HepG2 (cell line): ENCODE data around the gene RFTN1. TPM values are rescaled to one million over a fixed set of nuclear protein-coding genes. Genes with fewer than 3 reads are reported as not detected.

Source experiments
- ATAC-seq: fragments of 200-7000 bp; cut with Tn5 transposase; 3 replicates; pipeline ENCODE4 v1.9.1; 2020; ENCODE audit warnings: mild to moderate bottlenecking, moderate library complexity
- BruUV-seq: library from RNA; stranded (reverse); fragments of 400-500 nt; replicated peaks from 2 replicates; lab custom pipeline; 2021; lab: Mats Ljungman, UMichigan
- CTCF ChIA-PET: fragments of 300-600 bp; formaldehyde crosslinking; extraction: SDS; loops from one replicate; lab custom pipeline; 2021; ENCODE audit warnings: low total read pairs, inconsistent platforms, low intra/inter-chr PET ratio; lab: Yijun Ruan, JAX
- POLR2A ChIA-PET: fragments of 350-600 bp; sonication (Branson Sonifier 250); formaldehyde crosslinking; loops from one replicate; lab custom pipeline; 2020; ENCODE audit warnings: antibody characterized with exemption, inconsistent platforms; lab: Yijun Ruan, JAX
- DNase-seq: peaks from one replicate; pipeline ENCODE4 v3.0.0-alpha.2; 2015; ENCODE audit warnings: low spot score
- FAIRE-seq: peaks from 3 replicates; lab custom pipeline; 2011; peaks lifted over from hg19 to GRCh38; lab: Jason Lieb, UNC
- H2AFZ ChIP-seq: one replicate; pipeline ENCODE4 v1.6.1; 2011; ENCODE audit warnings: low read length, inconsistent platforms
- H3K27ac ChIP-seq: fragments of 300-600 bp; 3 replicates; pipeline ENCODE4 v1.8.0; 2011; ENCODE audit warnings: mixed run types, mild to moderate bottlenecking, mixed read lengths, low read length, inconsistent platforms; ENCODE audit not compliant: insufficient read depth; ENCODE audit errors: extremely low read length
- H3K27me3 ChIP-seq, 2 experiments: fragments of 200-600 bp in 1 of 2; 2 replicates in 1 of 2; 3 replicates in 1 of 2; pipeline versions ENCODE4 v1.6.0 to v1.8.0; 2011; ENCODE audit warnings: low read length in 2 of 2, mild to moderate bottlenecking in 2 of 2, moderate library complexity in 2 of 2, inconsistent platforms in 1 of 2; ENCODE audit not compliant: insufficient read depth in 2 of 2, control insufficient read depth in 1 of 2
- H3K36me3 ChIP-seq, 2 experiments: fragments of 200-600 bp in 1 of 2; replicated peaks in 1 of 2; 2 replicates in 1 of 2; 3 replicates in 1 of 2; pipeline versions ENCODE4 v1.5.1 to v1.8.0; 2011; ENCODE audit warnings: low read length in 2 of 2, inconsistent platforms in 1 of 2; ENCODE audit not compliant: insufficient read depth in 2 of 2, control insufficient read depth in 1 of 2
- H3K4me1 ChIP-seq: 2 replicates; pipeline ENCODE4 v1.5.1; 2012; ENCODE audit warnings: low read length, inconsistent platforms; ENCODE audit not compliant: insufficient read depth
- H3K4me2 ChIP-seq: 2 replicates; pipeline ENCODE4 v1.6.0; 2011; ENCODE audit warnings: low read depth, low read length, inconsistent platforms
- H3K4me3 ChIP-seq, 3 experiments: fragments of 200-600 bp in 1 of 3; sonication (generic), shearing (Covaris generic) in 1 of 3; replicated peaks in 1 of 3; 2 replicates each; pipeline ENCODE4 v1.5.1; 2011 to 2016; ENCODE audit warnings: low read length in 3 of 3, inconsistent platforms in 2 of 3, low read depth in 2 of 3, mild to moderate bottlenecking in 2 of 3, control low read depth in 1 of 3, mixed read lengths in 1 of 3; ENCODE audit not compliant: insufficient read depth in 1 of 3
- H3K79me2 ChIP-seq: one replicate; pipeline ENCODE4 v1.6.1; 2011; ENCODE audit warnings: low read length, inconsistent platforms; ENCODE audit not compliant: insufficient read depth
- H3K9ac ChIP-seq: 2 replicates; pipeline ENCODE4 v1.6.0; 2011; ENCODE audit warnings: mild to moderate bottlenecking, low read depth, low read length, inconsistent platforms; ENCODE audit not compliant: insufficient read depth
- H3K9me3 ChIP-seq: 2 replicates; pipeline ENCODE4 v1.5.1; 2012; ENCODE audit warnings: mild to moderate bottlenecking, low read length
- H4K20me1 ChIP-seq: 2 replicates; pipeline ENCODE4 v1.6.0; 2011; ENCODE audit warnings: inconsistent platforms, mild to moderate bottlenecking, low read length, moderate library complexity; ENCODE audit not compliant: insufficient read depth
- CBX1 ChIP-seq: IDR thresholded peaks from one replicate; pipeline ENCODE4 v1.6.1; 2016; ENCODE audit warnings: antibody characterized with exemption, low read depth
- HDAC6 ChIP-seq: fragments of 200-600 bp; sonication (generic); IDR thresholded peaks from 2 replicates; pipeline ENCODE4 v1.7.0; 2017; ENCODE audit warnings: mild to moderate bottlenecking, antibody characterized with exemption, low read length, low read depth
- PRPF4 ChIP-seq: fragments of 200-400 bp; formaldehyde crosslinking; IDR thresholded peaks from 2 replicates; pipeline ENCODE4 v1.6.1; 2016; ENCODE audit warnings: low read length, low read depth; ENCODE audit not compliant: poor library complexity, severe bottlenecking
- SMARCC2 ChIP-seq: fragments of 450-650 bp; IDR thresholded peaks from 2 replicates; pipeline ENCODE4 v1.6.1; 2017; ENCODE audit warnings: antibody characterized with exemption, mild to moderate bottlenecking
- THAP11 ChIP-seq: IDR thresholded peaks from 2 replicates; pipeline ENCODE4 v1.6.1; 2016; ENCODE audit warnings: missing biosample characterization, missing genetic modification reagents
- ZNF737 ChIP-seq: sonication (generic); formaldehyde crosslinking; IDR thresholded peaks from 2 replicates; pipeline ENCODE4 v1.5.0; 2020; ENCODE audit warnings: missing genetic modification reagents, mild to moderate bottlenecking, borderline replicate concordance
- in situ Hi-C: cut with HindIII; loops from 2 replicates; pipeline ENCODE4 v1.10.0; 2017; ENCODE audit warnings: low pct_unique_long_range_greater_than_20kb; ENCODE audit not compliant: extremely low pct_ligation_motif_present
- intact Hi-C: fragments of 100-400 bp; cut with micrococcal nuclease; formaldehyde crosslinking; loops from one replicate; pipeline ENCODE4 v1.10.0; 2022; ENCODE audit not compliant: unreplicated experiment
- polyA plus RNA-seq, 8 experiments: library from polyadenylated mRNA; depleted of rRNA in 3 of 8; stranded (reverse) in 7 of 8; unstranded in 1 of 8; fragments of >200 nt; fragmentation: Illumina TruSeq in 4 of 8; extraction: Trizol in 4 of 8; gene quantifications; 2 replicates each; pipeline versions ENCODE4 v1.2.1 to v1.2.3, GENCODE V29; 2011 to 2016; ENCODE audit warnings: low read depth in 4 of 8, missing spikeins in 1 of 8, mixed read lengths in 1 of 8; ENCODE audit not compliant: insufficient read depth in 1 of 8
- total RNA-seq, 5 experiments: library from RNA; depleted of rRNA; stranded (reverse); fragments of >200 nt; fragmentation: Illumina TruSeq; extraction: Trizol; gene quantifications; 2 replicates each; pipeline ENCODE4 v1.2.3, GENCODE V29; 2016; ENCODE audit warnings: low read depth in 1 of 5
- TF ChIP-seq, protein P1 (sequence below): sonication (generic); formaldehyde crosslinking; IDR thresholded peaks from 2 replicates; pipeline ENCODE4 v1.5.1; 2020; ENCODE audit warnings: mild to moderate bottlenecking, moderate library complexity, missing genetic modification reagents
- TF ChIP-seq, protein P2 (sequence below): sonication (generic); formaldehyde crosslinking; IDR thresholded peaks from 2 replicates; pipeline ENCODE4 v1.8.1; 2023; ENCODE audit warnings: mild to moderate bottlenecking, inconsistent platforms, moderate library complexity, missing genetic modification reagents, borderline replicate concordance

RFTN1 gene
- total and polyA plus RNA-seq, 2 of the 13 experiments (the other 11 are each of a cell fraction or from before 2014, with no cell fraction given): not detected

DNA sequence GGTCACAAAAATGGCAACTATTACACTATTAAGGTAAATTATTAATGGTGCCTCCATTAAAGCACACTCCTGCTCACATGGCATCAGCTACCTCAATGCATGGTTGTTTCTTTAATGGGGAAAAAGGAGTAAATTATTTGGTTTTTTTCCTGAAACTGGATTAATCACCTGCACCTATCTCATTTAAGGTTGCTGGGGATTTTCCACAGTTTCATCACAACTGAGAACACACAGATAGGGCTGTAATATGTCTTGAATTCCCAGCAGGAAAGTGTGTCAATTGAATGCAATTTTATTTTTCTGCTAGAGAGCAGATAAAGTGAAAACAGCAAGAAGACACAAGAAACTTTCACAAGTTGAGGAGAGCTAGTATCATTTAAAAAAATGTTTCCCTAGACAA, 36.4 kb downstream of the RFTN1 start:
- BruUV-seq: no TSS peak
- TF ChIP-seq PRPF4: no peak
- no peak for TF ChIP-seq HDAC6
- TF ChIP-seq CBX1: no peak
- TF ChIP-seq THAP11 (CRISPR knock-in tag): no peak
- no peak for TF ChIP-seq ZNF737
- TF ChIP-seq, protein P1, sequence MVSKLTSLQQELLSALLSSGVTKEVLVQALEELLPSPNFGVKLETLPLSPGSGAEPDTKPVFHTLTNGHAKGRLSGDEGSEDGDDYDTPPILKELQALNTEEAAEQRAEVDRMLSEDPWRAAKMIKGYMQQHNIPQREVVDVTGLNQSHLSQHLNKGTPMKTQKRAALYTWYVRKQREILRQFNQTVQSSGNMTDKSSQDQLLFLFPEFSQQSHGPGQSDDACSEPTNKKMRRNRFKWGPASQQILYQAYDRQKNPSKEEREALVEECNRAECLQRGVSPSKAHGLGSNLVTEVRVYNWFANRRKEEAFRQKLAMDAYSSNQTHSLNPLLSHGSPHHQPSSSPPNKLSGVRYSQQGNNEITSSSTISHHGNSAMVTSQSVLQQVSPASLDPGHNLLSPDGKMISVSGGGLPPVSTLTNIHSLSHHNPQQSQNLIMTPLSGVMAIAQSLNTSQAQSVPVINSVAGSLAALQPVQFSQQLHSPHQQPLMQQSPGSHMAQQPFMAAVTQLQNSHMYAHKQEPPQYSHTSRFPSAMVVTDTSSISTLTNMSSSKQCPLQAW (CRISPR knock-in tag): no peak
- TF ChIP-seq, protein P2, sequence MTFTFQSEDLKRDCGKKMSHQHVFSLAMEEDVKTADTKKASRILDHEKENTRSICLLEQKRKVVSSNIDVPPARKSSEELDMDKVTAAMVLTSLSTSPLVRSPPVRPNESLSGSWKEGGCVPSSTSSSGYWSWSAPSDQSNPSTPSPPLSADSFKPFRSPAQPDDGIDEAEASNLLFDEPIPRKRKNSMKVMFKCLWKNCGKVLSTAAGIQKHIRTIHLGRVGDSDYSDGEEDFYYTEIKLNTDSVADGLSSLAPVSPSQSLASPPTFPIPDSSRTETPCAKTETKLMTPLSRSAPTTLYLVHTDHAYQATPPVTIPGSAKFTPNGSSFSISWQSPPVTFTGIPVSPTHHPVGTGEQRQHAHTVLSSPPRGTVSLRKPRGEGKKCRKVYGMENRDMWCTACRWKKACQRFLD (CRISPR knock-in tag): no peak
- no peak for TF ChIP-seq SMARCC2
- Histone ChIP-seq H3K4me2 (no peak overlapping the region), H3K4me1 (no peaks in the 10 kb centered on the region), H3K9me3 (no peaks in the 10 kb centered on the region), H2AFZ (no peak overlapping the region), H3K36me3 (no peaks in the 10 kb centered on the region), H3K9ac (no peak overlapping the region), H3K4me3 (no peak overlapping the region), H4K20me1 (no peaks in the 10 kb centered on the region), H3K27me3 (peaks cover 0 to 3% of the 10 kb centered on the region in 2 experiments; a peak in 1 of 5 replicates), H3K79me2 (no peaks in the 10 kb centered on the region), H3K27ac (no peak overlapping the region)
- in situ Hi-C loops (no loop called here), intact Hi-C loops (no loop called here)
- DNase-seq (no peak), FAIRE-seq (no peak), ATAC-seq (no peak)
- ChIA-PET POLR2A (no interaction called here), CTCF (no interaction called here)
